HG02852 (cell line): ENCODE data around the gene ZNF619.

Experiments
- ATAC-seq: cut with Tn5 transposase; IDR thresholded peaks from one replicate; pipeline ENCODE4 v1.9.1; 2021; ENCODE audit warnings: mild to moderate bottlenecking, moderate library complexity; ENCODE audit not compliant: unreplicated experiment

ZNF619 gene

GRCh38 chr3:40524568-40525285 lies 47.8 kb downstream of the ZNF619 start, which contains the start of gene ZNF621:
Gene ZNF621, plus strand, starts transcription at chr3:40524960. Its CDS starts 881 bp downstream, at chr3:40525841.
- ATAC-seq, result peak; percentile 97

GRCh38 chr3:40528426-40528825 lies 51.5 kb downstream of the ZNF619 start:
- no peak for ATAC-seq

- no peak for ATAC-seq
These were observed 55.3 kb downstream of the ZNF619 start for GRCh38 chr3:40532252-40532651.

GRCh38 chr3:40534283-40534682 lies 57.4 kb downstream of the ZNF619 start:
- no peak for ATAC-seq
